Measurements from ENCODE around the gene DUSP6.

DNA sequence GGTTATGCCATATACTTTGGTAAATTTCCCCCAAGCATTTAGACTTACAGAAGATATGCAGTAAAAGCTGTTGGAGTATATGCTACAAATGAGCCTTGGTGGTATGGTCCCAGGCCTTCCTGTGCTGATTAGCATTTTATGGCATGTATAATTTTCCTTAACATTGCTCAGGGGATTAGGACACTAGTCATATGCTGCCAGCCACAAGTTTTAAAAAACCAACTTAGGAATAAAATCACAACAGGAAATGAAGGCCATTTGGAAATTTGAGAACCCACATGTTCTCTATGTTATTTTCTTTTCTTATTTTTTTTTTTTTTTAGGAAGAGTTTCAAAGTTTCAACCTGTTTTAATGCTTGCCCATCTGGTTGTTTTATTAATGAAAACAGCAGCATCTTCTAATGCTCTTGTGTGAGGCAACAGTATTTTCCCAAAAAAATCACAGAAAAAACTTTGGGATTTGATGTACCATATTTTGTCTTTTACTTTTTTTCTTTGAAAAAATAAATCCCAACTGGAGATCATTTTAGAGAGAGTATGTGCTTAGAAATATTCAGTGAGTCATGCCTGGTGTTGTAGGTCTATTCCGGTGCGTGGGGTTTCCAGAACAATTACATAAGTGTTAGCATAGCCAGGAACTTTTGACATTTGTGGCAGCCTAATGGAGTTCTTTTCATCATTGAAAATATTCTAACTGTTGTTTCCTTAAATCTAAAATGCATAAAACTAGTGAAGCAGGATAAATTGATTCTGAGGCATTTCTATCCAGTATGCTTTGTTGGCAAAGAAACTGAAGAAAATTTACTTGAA is 21.7 kb upstream of the DUSP6 start:
- TF ChIP-seq, protein P1, sequence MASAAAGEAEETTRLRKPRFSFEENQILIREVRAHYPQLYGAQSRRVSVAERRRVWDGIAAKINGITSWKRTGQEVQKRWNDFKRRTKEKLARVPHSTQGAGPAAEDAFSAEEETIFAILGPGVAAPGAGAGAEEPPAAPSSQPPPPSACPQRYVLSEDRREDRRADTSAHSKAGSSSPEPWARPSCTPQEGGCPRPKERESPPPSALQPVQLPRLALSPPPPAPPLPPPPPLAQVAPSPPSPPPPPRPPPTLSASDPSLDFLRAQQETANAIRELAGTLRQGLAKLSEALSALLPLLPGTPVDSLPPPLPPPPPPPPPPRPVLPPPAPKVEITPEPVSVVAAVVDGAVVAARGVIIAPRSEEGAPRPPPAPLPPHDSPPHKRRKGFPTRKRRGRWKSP (CRISPR knock-in tag; IDR thresholded peaks at IDR 0.05), result no peak
- no peak for TF ChIP-seq MATR3 (CRISPR knock-in tag; IDR thresholded peaks at IDR 0.05)
- TF ChIP-seq, protein P2, sequence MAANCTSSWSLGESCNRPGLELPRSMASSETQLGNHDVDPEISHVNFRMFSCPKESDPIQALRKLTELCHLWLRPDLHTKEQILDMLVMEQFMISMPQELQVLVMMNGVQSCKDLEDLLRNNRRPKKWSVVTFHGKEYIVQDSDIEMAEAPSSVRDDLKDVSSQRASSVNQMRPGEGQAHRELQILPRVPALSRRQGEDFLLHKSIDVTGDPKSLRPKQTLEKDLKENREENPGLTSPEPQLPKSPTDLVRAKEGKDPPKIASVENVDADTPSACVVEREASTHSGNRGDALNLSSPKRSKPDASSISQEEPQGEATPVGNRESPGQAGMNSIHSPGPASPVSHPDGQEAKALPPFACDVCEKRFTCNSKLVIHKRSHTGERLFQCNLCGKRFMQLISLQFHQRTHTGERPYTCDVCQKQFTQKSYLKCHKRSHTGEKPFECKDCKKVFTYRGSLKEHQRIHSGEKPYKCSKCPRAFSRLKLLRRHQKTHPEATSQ (CRISPR knock-in tag; IDR thresholded peaks at IDR 0.05; ENCODE audit: borderline replicate concordance), result no peak
- no peak for TF ChIP-seq ZKSCAN8 (CRISPR knock-in tag; IDR thresholded peaks at IDR 0.05; ENCODE audit: borderline replicate concordance)
- no peak for TF ChIP-seq ZNF337 (CRISPR knock-in tag; IDR thresholded peaks at IDR 0.05; ENCODE audit: borderline replicate concordance, low read depth)
- no peak for TF ChIP-seq U2AF1 (optimal IDR thresholded peaks at IDR 0.05; ENCODE audit: low read depth, low read length)
- TF ChIP-seq SIX1 (CRISPR knock-in tag; IDR thresholded peaks at IDR 0.05; ENCODE audit: borderline replicate concordance), result no peak
- TF ChIP-seq EZH2 (conservative IDR thresholded peaks at IDR 0.05; ENCODE audit: low read depth, low read length), result no peak
- TF ChIP-seq POLR2A (IDR thresholded peaks at IDR 0.05; ENCODE audit: insufficient read depth in 1 of 2, low read depth in 2 of 2, low read length in 2 of 2), result no peak
- no peak for TF ChIP-seq SMC3 (IDR thresholded peaks at IDR 0.05; ENCODE audit: low read length)
- no peak for TF ChIP-seq ZNF263 (CRISPR knock-in tag; IDR thresholded peaks at IDR 0.05)
- TF ChIP-seq FOSL1 (CRISPR knock-in tag; IDR thresholded peaks at IDR 0.05; ENCODE audit: borderline replicate concordance), result no peak
- no peak for TF ChIP-seq PHF21A (CRISPR knock-in tag; IDR thresholded peaks at IDR 0.05)
